Measurements from ENCODE around the gene GRAMD1B. TPM values are rescaled to one million over a fixed set of nuclear protein-coding genes. Genes with fewer than 3 reads are reported as not detected.

The GRAMD1B gene
- total RNA-seq, 6 experiments from 2014 or later = 1.0 to 2.0 (median 1.5) TPM

GRCh38 chr11:123438131-123438627 is 8.1 kb downstream of the GRAMD1B start:
- no peaks in the 10 kb centered on the region for H3K27me3 ChIP-seq
- H3K27ac ChIP-seq = no peak overlapping the region
- TF ChIP-seq CTCF (IDR thresholded peaks at IDR 0.05) (no peak), POLR2A (IDR thresholded peaks at IDR 0.05) (no peak)
- H3K36me3 ChIP-seq = no peaks in the 10 kb centered on the region
- WGBS (ENCODE audit: insufficient coverage, low coverage, low lambda C conversion rate, missing lambda C conversion rate) = 28% methylated on average over 3 of the region's 7 CpGs
- no peaks in the 10 kb centered on the region for H3K4me1 ChIP-seq
- H3K9me3 ChIP-seq = no peaks in the 10 kb centered on the region
- DNase-seq (no peak), ATAC-seq (no peak)
- no peak overlapping the region for H3K4me3 ChIP-seq
- intact Hi-C loops (cut with DNase I) = no loop called here

- H3K36me3 ChIP-seq = no peaks in the 10 kb centered on the region
- intact Hi-C loops (cut with DNase I) = no loop called here
- no peak overlapping the region for H3K4me3 ChIP-seq
- no peak overlapping the region for H3K27ac ChIP-seq
- 80% methylated on average over 4 of the region's 4 CpGs for WGBS (ENCODE audit: insufficient coverage, low coverage, low lambda C conversion rate, missing lambda C conversion rate)
- H3K4me1 ChIP-seq = no peaks in the 10 kb centered on the region
- DNase-seq (no peak), ATAC-seq (no peak)
- TF ChIP-seq POLR2A (IDR thresholded peaks at IDR 0.05) (no peak), CTCF (IDR thresholded peaks at IDR 0.05) (no peak)
- H3K27me3 ChIP-seq = no peaks in the 10 kb centered on the region
- H3K9me3 ChIP-seq = no peaks in the 10 kb centered on the region
These were observed 9.5 kb downstream of the GRAMD1B start for GRCh38 chr11:123439616-123440015.

- Histone ChIP-seq H3K4me3 (no peak overlapping the region), H3K36me3 (no peaks in the 10 kb centered on the region), H3K27ac (no peak overlapping the region), H3K4me1 (no peaks in the 10 kb centered on the region), H3K9me3 (no peaks in the 10 kb centered on the region), H3K27me3 (no peaks in the 10 kb centered on the region)
- intact Hi-C loops (cut with DNase I) = no loop called here
- TF ChIP-seq CTCF (IDR thresholded peaks at IDR 0.05) (no peak), POLR2A (IDR thresholded peaks at IDR 0.05) (no peak)
- ATAC-seq (no peak), DNase-seq (no peak)
- 79% methylated on average over 5 of the region's 5 CpGs for WGBS (ENCODE audit: insufficient coverage, low coverage, low lambda C conversion rate, missing lambda C conversion rate)
These were observed 11.1 kb downstream of the GRAMD1B start for GRCh38 chr11:123441161-123441560.

- Histone ChIP-seq H3K36me3 (no peaks in the 10 kb centered on the region), H3K9me3 (no peaks in the 10 kb centered on the region), H3K27ac (no peak overlapping the region), H3K4me1 (no peaks in the 10 kb centered on the region), H3K27me3 (no peaks in the 10 kb centered on the region), H3K4me3 (no peak overlapping the region)
- TF ChIP-seq CTCF (IDR thresholded peaks at IDR 0.05) (no peak), POLR2A (IDR thresholded peaks at IDR 0.05) (no peak)
- WGBS (ENCODE audit: insufficient coverage, low coverage, low lambda C conversion rate, missing lambda C conversion rate) = 62% methylated on average over 3 of the region's 5 CpGs
- no peak for ATAC-seq
- intact Hi-C loops (cut with DNase I) = no loop called here
- DNase-seq = no peak
These were observed 14.0 kb downstream of the GRAMD1B start for GRCh38 chr11:123443851-123444623.
